ENCODE measurements around the gene RPSA. TPM values are rescaled to one million over a fixed set of nuclear protein-coding genes. Genes with fewer than 3 reads are reported as not detected.
A peak's percentile ranks its signal among the peaks of the same experiment; 100 is the strongest.

RPSA gene
- total RNA-seq, 2 experiments from 2014 or later = 1,930 to 1,974 TPM

GRCh38 chr3:39376959-39377634, 29.4 kb upstream of the RPSA start:
- Histone ChIP-seq H3K27ac (ENCODE audit: low read depth in 1 of 2, low read length in 2 of 2) (no peak overlapping the region), H3K9me3 (ENCODE audit: control insufficient read depth in 1 of 2, insufficient read depth in 1 of 2, low read length in 2 of 2) (no peaks in the 10 kb centered on the region), H3K27me3 (ENCODE audit: control insufficient read depth in 1 of 2, insufficient read depth in 2 of 2, low read length in 2 of 2) (no peaks in the 10 kb centered on the region), H3K4me3 (ENCODE audit: low read length) (no peak overlapping the region), H3K4me1 (ENCODE audit: insufficient read depth, low read length) (peaks cover 5% of the 10 kb centered on the region), H3K36me3 (ENCODE audit: insufficient read depth, low read length) (no peaks in the 10 kb centered on the region)
- H3K4me3 Mint-ChIP-seq = no peak overlapping the region
- CTCF ChIA-PET = interaction anchor here (0.7 to 1.6 kb wide), 7 partner anchors 13 to 276 kb away, joined by 3 to 12 read pairs (median 4); partner anchors contain the start of gene RPSA
- no peak overlapping the region for H3K27ac Mint-ChIP-seq
- no peaks in the 10 kb centered on the region for H3K27me3 Mint-ChIP-seq
- no peaks in the 10 kb centered on the region for H3K9me3 Mint-ChIP-seq
- POLR2A ChIA-PET = interaction anchor here (1.1 kb wide), 1 partner anchor 30 kb away, joined by 3 read pairs; no protein-coding TSS in a partner anchor
- no peak for DNase-seq
- H3K36me3 Mint-ChIP-seq (ENCODE audit: low read depth) = no peaks in the 10 kb centered on the region
- peaks cover 5% of the 10 kb centered on the region for H3K4me1 Mint-ChIP-seq (ENCODE audit: low read depth)
- no peak for TF ChIP-seq CTCF (IDR thresholded peaks at IDR 0.05)
- intact Hi-C loops (cut with DNase I, micrococcal nuclease) = loop anchor here in 1 of 2 experiments (5.0 kb wide), 3 partner anchors 85 to 275 kb away; no protein-coding TSS in a partner anchor
- no peak for ATAC-seq (ENCODE audit: poor library complexity)

- POLR2A ChIA-PET = interaction anchor here (1.1 kb wide), 1 partner anchor 29 kb away, joined by 3 read pairs; no protein-coding TSS in a partner anchor
- peak; percentile 85 for ATAC-seq (ENCODE audit: poor library complexity)
- no peak overlapping the region for H3K27ac Mint-ChIP-seq
Measured at GRCh38 chr3:39378088-39378487, 28.4 kb upstream of the RPSA start.

More at GRCh38 chr3:39378088-39378487, 28.4 kb upstream of the RPSA start:
- Histone ChIP-seq H3K4me3 (ENCODE audit: low read length) (no peak overlapping the region), H3K36me3 (ENCODE audit: insufficient read depth, low read length) (no peaks in the 10 kb centered on the region), H3K27me3 (ENCODE audit: control insufficient read depth in 1 of 2, insufficient read depth in 2 of 2, low read length in 2 of 2) (no peaks in the 10 kb centered on the region), H3K4me1 (ENCODE audit: insufficient read depth, low read length) (peaks cover 13% of the 10 kb centered on the region), H3K27ac (ENCODE audit: low read depth in 1 of 2, low read length in 2 of 2) (no peak overlapping the region), H3K9me3 (ENCODE audit: control insufficient read depth in 1 of 2, insufficient read depth in 1 of 2, low read length in 2 of 2) (no peaks in the 10 kb centered on the region)
- peaks cover under 1% of the 10 kb centered on the region for H3K36me3 Mint-ChIP-seq (ENCODE audit: low read depth)
- peak; percentile 82 for TF ChIP-seq CTCF (IDR thresholded peaks at IDR 0.05)
- intact Hi-C loops (cut with DNase I, micrococcal nuclease) = loop anchor here (2.0 to 5.0 kb wide), 5 partner anchors 85 to 276 kb away; no protein-coding TSS in a partner anchor
- peak; percentile 28 to 82 (median 50) for DNase-seq
- H3K9me3 Mint-ChIP-seq = no peaks in the 10 kb centered on the region
- H3K27me3 Mint-ChIP-seq = no peaks in the 10 kb centered on the region
- CTCF ChIA-PET = interaction anchor here (0.5 to 1.8 kb wide), 11 partner anchors 14 to 252 kb away, joined by 3 to 12 read pairs (median 4); partner anchors contain the start of gene RPSA
- H3K4me3 Mint-ChIP-seq = peak overlapping the region; percentile 26
- peaks cover 15% of the 10 kb centered on the region for H3K4me1 Mint-ChIP-seq (ENCODE audit: low read depth)

All from CD4-positive, alpha-beta T cell (primary cell).